C4-2B (cell line): ENCODE results near the gene ARF3.

Experiments
- H3K27ac ChIP-seq: fragments of 450-650 bp; 2 replicates; pipeline ENCODE4 v1.5.1; 2017
- CTCF ChIP-seq: fragments of 450-650 bp; conservative IDR thresholded peaks from 2 replicates; pipeline ENCODE4 v1.5.1; 2017; ENCODE audit warnings: mild to moderate bottlenecking
- ZFX ChIP-seq: fragments of 450-650 bp; IDR thresholded peaks from 2 replicates; pipeline ENCODE4 v1.6.1; 2017

ARF3 gene

GRCh38 chr12:48899651-48900050 lies 57.6 kb downstream of the ARF3 start:
- TF ChIP-seq CTCF (no peak), ZFX (no peak)
- H3K27ac ChIP-seq = no peak overlapping the region

- no peak overlapping the region for H3K27ac ChIP-seq
- TF ChIP-seq CTCF (no peak), ZFX (no peak)
Observed at GRCh38 chr12:48894271-48894670, 63.0 kb downstream of the ARF3 start.

- no peak overlapping the region for H3K27ac ChIP-seq
- TF ChIP-seq ZFX (no peak), CTCF (peak; percentile 83)
Observed at GRCh38 chr12:48890657-48891418, 66.4 kb downstream of the ARF3 start.

- H3K27ac ChIP-seq = no peak overlapping the region
- TF ChIP-seq ZFX (no peak), CTCF (no peak)
Observed at GRCh38 chr12:48889679-48890078, 67.6 kb downstream of the ARF3 start.
